NB4 (cell line): ENCODE data around the gene CMSS1.

Source experiments
- MYC ChIP-seq: IDR thresholded peaks from 2 replicates; pipeline ENCODE4 v1.6.1; 2011; ENCODE audit warnings: low read depth, low read length
- POLR2A ChIP-seq: IDR thresholded peaks from 2 replicates; pipeline ENCODE4 v1.6.1; 2011; ENCODE audit warnings: mild to moderate bottlenecking; ENCODE audit not compliant: insufficient read length; ENCODE audit errors: extremely low read depth
- TF ChIP-seq, protein P1 (sequence below): IDR thresholded peaks from one replicate; pipeline ENCODE4 v1.5.1; 2012; ENCODE audit warnings: low read depth, low read length
- TF ChIP-seq, protein P2 (sequence below): IDR thresholded peaks from 2 replicates; pipeline ENCODE4 v1.6.1; 2011; ENCODE audit warnings: low read depth, low read length

DNA sequence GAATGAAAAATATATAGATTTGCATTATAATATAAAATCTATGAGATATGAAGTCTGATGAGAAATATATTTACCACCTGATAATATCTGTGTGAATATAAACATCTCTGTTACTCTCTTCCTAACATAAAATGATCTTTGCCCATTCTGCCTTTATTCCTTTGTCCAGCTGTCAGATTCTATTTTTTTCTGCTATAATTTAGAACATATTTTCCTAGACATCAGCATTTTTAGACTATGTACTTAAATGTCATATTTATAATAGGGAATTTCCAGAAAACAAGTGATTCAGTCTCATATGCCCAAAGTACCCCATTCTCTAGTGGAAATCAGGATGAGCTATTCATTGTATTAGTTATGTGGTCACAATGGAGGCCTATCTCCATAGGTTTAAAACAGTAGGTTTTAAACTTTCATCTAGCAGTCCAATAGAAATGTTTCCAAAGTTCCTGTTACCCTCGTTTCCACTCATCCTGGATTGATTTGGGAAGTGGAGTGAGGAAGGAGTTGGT lies 213.3 kb downstream of the CMSS1 start:
- TF ChIP-seq, protein P1, sequence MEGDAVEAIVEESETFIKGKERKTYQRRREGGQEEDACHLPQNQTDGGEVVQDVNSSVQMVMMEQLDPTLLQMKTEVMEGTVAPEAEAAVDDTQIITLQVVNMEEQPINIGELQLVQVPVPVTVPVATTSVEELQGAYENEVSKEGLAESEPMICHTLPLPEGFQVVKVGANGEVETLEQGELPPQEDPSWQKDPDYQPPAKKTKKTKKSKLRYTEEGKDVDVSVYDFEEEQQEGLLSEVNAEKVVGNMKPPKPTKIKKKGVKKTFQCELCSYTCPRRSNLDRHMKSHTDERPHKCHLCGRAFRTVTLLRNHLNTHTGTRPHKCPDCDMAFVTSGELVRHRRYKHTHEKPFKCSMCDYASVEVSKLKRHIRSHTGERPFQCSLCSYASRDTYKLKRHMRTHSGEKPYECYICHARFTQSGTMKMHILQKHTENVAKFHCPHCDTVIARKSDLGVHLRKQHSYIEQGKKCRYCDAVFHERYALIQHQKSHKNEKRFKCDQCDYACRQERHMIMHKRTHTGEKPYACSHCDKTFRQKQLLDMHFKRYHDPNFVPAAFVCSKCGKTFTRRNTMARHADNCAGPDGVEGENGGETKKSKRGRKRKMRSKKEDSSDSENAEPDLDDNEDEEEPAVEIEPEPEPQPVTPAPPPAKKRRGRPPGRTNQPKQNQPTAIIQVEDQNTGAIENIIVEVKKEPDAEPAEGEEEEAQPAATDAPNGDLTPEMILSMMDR, result no peak
- TF ChIP-seq, protein P2, sequence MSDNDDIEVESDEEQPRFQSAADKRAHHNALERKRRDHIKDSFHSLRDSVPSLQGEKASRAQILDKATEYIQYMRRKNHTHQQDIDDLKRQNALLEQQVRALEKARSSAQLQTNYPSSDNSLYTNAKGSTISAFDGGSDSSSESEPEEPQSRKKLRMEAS, result no peak
- TF ChIP-seq POLR2A (no peak), MYC (no peak)
